AG10803 (cell line): ENCODE data around the gene TSPYL1.
A peak's percentile ranks its signal among the peaks of the same experiment; 100 is the strongest.

Experiments used
- DNase-seq: peaks from one replicate; pipeline ENCODE4 v3.0.0; 2010; ENCODE audit warnings: low read depth
- H3K4me3 ChIP-seq: 2 replicates; pipeline ENCODE4 v1.5.1; 2011; ENCODE audit warnings: mild to moderate bottlenecking, low read length, control low read depth
- TF ChIP-seq, protein P1 (sequence below): conservative IDR thresholded peaks from 2 replicates; pipeline ENCODE4 v1.5.1; 2011; ENCODE audit warnings: mild to moderate bottlenecking, low read length, control low read depth, inconsistent platforms

Gene TSPYL1

DNA sequence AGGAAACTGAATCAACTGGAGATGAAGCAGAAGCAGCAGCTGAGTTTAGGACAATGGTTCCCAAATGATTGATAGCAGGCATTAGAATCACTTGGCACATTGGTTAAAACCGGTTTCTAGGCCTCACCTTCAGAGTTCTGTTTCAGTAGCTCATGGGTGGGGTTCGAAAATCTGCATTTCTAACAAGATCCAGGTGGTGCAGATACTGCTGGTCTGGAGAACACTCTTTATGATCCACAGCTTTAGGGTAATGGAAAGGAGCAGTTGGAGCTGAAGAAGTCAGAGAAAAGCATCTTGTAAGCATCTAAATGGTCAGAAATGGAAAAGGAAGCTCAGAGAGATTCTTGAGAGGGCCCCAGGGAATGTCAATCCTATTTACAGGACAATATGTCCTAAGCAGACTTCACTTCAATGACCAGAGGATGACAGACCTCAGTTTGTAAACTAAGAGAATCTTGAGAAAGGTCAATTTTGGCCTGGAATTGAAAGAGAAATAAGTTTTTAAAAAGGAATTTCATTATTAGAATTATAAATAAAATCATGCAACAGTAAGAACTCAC, 8.5 kb downstream of the TSPYL1 start:
- no peak overlapping the region for H3K4me3 ChIP-seq
- no peak for DNase-seq
- TF ChIP-seq, protein P1, sequence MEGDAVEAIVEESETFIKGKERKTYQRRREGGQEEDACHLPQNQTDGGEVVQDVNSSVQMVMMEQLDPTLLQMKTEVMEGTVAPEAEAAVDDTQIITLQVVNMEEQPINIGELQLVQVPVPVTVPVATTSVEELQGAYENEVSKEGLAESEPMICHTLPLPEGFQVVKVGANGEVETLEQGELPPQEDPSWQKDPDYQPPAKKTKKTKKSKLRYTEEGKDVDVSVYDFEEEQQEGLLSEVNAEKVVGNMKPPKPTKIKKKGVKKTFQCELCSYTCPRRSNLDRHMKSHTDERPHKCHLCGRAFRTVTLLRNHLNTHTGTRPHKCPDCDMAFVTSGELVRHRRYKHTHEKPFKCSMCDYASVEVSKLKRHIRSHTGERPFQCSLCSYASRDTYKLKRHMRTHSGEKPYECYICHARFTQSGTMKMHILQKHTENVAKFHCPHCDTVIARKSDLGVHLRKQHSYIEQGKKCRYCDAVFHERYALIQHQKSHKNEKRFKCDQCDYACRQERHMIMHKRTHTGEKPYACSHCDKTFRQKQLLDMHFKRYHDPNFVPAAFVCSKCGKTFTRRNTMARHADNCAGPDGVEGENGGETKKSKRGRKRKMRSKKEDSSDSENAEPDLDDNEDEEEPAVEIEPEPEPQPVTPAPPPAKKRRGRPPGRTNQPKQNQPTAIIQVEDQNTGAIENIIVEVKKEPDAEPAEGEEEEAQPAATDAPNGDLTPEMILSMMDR = no peak

DNA sequence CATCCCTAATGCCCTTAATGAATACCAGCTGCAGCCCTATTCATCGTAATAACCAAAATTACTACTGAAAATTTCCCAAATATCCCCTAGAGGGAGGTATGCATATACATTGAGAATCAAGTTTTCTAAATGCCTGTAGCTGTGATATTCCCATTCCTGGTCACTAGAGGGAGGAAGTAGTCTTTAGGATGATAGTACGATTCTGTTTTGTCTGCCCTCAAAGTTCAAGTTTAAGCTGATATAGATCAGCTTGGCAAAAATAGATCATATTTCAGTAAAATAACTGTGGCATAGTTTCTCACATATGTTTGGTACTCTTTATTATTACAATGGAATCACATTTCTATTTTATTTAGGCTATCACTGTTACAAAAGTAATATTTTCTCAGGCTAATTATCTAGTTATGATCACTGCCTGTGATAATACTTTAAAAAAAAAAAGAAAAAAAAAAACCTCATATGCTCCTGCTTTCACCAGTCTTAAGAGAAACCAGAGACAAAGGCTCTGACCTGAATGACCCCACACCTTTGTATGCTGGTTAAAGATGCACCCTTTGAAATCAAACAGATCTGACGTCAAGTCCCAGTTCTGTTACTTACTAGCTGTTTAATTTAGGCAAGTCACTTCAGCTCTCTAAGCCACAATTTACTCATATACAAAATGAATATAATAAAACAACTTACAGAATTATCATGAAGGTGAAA, 11.0 kb downstream of the TSPYL1 start:
- TF ChIP-seq, protein P1 = peak; percentile 99
- DNase-seq = peak; percentile 82

DNA sequence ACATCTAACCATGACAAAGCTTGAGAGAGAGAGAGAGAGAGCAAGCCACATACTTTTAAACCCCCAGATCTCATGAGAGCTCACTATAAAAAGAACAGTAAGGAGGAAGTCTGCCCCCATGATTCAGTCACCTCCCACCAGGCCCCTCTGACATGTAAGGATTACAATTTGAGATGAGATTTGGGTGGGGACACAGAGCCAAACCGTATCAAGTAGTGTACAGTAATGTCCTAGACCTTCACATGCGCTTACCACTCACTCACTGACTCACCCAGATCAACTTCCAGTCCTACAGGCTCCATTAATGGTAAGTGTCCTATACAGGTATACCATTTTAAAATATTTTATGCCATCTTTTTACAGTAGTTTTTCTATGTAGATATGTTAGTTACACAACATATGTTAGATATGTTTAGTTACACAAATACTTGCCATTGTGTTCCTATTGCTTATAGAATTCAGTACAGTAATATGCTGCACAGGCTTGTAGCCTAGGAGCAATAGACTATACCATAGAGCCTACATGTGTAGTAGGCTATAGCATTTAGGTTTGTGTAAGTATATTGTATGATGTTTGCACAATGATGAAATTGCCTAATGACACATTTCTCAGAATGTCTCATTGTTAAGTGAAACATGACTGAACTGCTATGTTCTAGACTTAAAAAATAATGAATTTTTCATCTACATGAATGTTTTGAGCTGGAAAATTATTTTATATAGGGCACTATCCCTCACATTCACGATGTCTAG, 11.7 kb downstream of the TSPYL1 start:
- TF ChIP-seq, protein P1 = no peak
- DNase-seq = no peak

More for the DNA sequence above, 11.0 kb downstream of the TSPYL1 start:
- H3K4me3 ChIP-seq = no peak overlapping the region

DNA sequence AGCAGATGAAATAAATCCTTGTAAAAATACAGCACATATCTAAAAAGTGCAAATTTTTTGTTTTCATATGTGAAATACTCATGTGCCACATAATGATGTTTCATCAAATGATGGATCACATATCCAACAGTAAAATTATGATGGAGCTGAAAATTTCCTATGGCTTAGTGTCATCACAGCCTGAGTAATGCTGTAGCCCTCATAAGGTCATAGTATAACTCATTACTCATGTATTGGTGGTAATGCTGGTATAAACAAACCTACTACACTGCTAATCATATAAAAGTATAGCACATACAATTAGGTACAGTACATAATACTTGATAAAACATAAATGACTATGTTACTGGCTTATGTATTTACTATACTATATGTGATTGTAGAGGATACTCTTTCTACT, 12.9 kb downstream of the TSPYL1 start:
- H3K4me3 ChIP-seq = no peak overlapping the region
- no peak for DNase-seq
- TF ChIP-seq, protein P1 = no peak

More for the DNA sequence above, 11.7 kb downstream of the TSPYL1 start:
- no peak overlapping the region for H3K4me3 ChIP-seq

DNA sequence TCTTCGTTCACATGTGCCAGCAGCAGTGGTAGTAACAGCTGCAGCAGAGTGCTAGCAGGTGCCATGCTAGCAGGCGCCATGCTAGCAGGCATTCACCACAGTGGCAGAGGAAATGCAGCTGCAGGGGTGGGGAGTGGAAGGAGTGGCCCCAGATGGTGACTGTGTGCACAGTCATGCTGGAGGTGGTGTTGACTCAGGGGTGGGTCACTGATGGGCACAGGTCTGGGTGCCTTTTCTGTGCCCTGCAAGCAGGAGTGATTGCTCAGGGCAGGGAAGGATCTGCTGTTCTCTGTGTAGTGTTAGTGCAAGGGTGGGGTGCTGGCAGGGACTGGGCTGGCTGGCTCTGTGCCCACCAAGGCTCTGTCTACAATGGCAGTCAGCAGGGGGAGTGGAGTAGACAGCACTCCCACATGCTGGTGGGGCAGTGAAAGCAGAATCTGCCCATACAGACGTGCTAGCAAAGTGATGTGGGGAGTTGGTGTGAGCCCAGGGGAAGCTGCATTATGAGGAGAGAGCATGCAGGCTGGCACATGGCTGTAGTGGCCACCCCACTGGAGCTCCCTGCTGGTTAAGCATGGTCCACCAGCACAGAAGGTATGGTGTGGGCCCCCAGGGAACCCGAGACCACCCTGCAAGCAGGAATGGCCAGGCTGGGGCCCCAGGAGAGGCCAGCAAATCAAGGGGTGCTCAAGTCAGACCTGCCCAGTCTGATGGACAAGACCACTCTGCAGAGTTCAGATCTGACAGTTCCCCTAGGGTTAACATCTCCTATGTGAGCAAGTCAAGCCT, 14.5 kb downstream of the TSPYL1 start:
- TF ChIP-seq, protein P1 = no peak
- DNase-seq = no peak
- no peak overlapping the region for H3K4me3 ChIP-seq

DNA sequence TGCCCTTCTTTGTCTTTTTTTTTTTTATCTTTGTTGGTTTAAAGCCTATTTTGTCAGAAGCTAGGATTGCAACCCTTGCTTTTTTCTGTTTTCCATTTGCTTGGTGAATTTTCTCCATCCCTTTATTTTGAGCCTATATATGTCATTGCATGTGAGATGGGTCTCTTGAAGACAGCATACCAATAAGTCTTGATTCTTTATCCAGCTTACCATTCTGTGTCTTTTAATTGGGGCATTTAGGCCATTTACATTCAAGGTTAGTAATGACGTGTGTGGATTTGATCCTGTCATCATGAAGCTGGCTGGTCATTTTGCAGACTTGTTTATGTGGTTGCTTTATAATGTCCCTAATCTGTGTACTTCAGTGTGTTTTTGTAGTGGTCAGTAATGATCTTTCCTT, 16.4 kb downstream of the TSPYL1 start:
- TF ChIP-seq, protein P1 = no peak
- DNase-seq = no peak
- H3K4me3 ChIP-seq = no peak overlapping the region
